HepG2 (cell line): Measurements from ENCODE around the gene INKA2. TPM values are rescaled to one million over a fixed set of nuclear protein-coding genes. Genes with fewer than 3 reads are reported as not detected.

Source experiments
- ATAC-seq: fragments of 200-7000 bp; cut with Tn5 transposase; 3 replicates; pipeline ENCODE4 v1.9.1; 2020; ENCODE audit warnings: mild to moderate bottlenecking, moderate library complexity
- Bru-seq: library from RNA; stranded (reverse); fragments of 400-500 nt; gene quantifications from one replicate; lab custom pipeline; 2021; lab: Mats Ljungman, UMichigan
- BruChase-seq, 2 experiments: library from RNA; stranded (reverse); fragments of 400-500 nt; gene quantifications; one replicate each; lab custom pipeline; 2021; lab: Mats Ljungman, UMichigan
- BruUV-seq: library from RNA; stranded (reverse); fragments of 400-500 nt; replicated peaks from 2 replicates; lab custom pipeline; 2021; lab: Mats Ljungman, UMichigan
- CTCF ChIA-PET: fragments of 300-600 bp; formaldehyde crosslinking; extraction: SDS; loops from one replicate; lab custom pipeline; 2021; ENCODE audit warnings: low total read pairs, inconsistent platforms, low intra/inter-chr PET ratio; lab: Yijun Ruan, JAX
- POLR2A ChIA-PET: fragments of 350-600 bp; sonication (Branson Sonifier 250); formaldehyde crosslinking; loops from one replicate; lab custom pipeline; 2020; ENCODE audit warnings: antibody characterized with exemption, inconsistent platforms; lab: Yijun Ruan, JAX
- DNase-seq: peaks from one replicate; pipeline ENCODE4 v3.0.0-alpha.2; 2015; ENCODE audit warnings: low spot score
- FAIRE-seq: peaks from 3 replicates; lab custom pipeline; 2011; peaks lifted over from hg19 to GRCh38; lab: Jason Lieb, UNC
- H2AFZ ChIP-seq: one replicate; pipeline ENCODE4 v1.6.1; 2011; ENCODE audit warnings: low read length, inconsistent platforms
- H3K27ac ChIP-seq: fragments of 300-600 bp; 3 replicates; pipeline ENCODE4 v1.8.0; 2011; ENCODE audit warnings: mixed run types, mild to moderate bottlenecking, mixed read lengths, low read length, inconsistent platforms; ENCODE audit not compliant: insufficient read depth; ENCODE audit errors: extremely low read length
- H3K27me3 ChIP-seq, 2 experiments: fragments of 200-600 bp in 1 of 2; 2 replicates in 1 of 2; 3 replicates in 1 of 2; pipeline versions ENCODE4 v1.6.0 to v1.8.0; 2011; ENCODE audit warnings: low read length in 2 of 2, mild to moderate bottlenecking in 2 of 2, moderate library complexity in 2 of 2, inconsistent platforms in 1 of 2; ENCODE audit not compliant: insufficient read depth in 2 of 2, control insufficient read depth in 1 of 2
- H3K36me3 ChIP-seq, 2 experiments: fragments of 200-600 bp in 1 of 2; replicated peaks in 1 of 2; 2 replicates in 1 of 2; 3 replicates in 1 of 2; pipeline versions ENCODE4 v1.5.1 to v1.8.0; 2011; ENCODE audit warnings: low read length in 2 of 2, inconsistent platforms in 1 of 2; ENCODE audit not compliant: insufficient read depth in 2 of 2, control insufficient read depth in 1 of 2
- H3K4me1 ChIP-seq: 2 replicates; pipeline ENCODE4 v1.5.1; 2012; ENCODE audit warnings: low read length, inconsistent platforms; ENCODE audit not compliant: insufficient read depth
- H3K4me2 ChIP-seq: 2 replicates; pipeline ENCODE4 v1.6.0; 2011; ENCODE audit warnings: low read depth, low read length, inconsistent platforms
- H3K4me3 ChIP-seq, 3 experiments: fragments of 200-600 bp in 1 of 3; sonication (generic), shearing (Covaris generic) in 1 of 3; replicated peaks in 1 of 3; 2 replicates each; pipeline ENCODE4 v1.5.1; 2011 to 2016; ENCODE audit warnings: low read length in 3 of 3, inconsistent platforms in 2 of 3, low read depth in 2 of 3, mild to moderate bottlenecking in 2 of 3, control low read depth in 1 of 3, mixed read lengths in 1 of 3; ENCODE audit not compliant: insufficient read depth in 1 of 3
- H3K79me2 ChIP-seq: one replicate; pipeline ENCODE4 v1.6.1; 2011; ENCODE audit warnings: low read length, inconsistent platforms; ENCODE audit not compliant: insufficient read depth
- H3K9ac ChIP-seq: 2 replicates; pipeline ENCODE4 v1.6.0; 2011; ENCODE audit warnings: mild to moderate bottlenecking, low read depth, low read length, inconsistent platforms; ENCODE audit not compliant: insufficient read depth
- H3K9me3 ChIP-seq: 2 replicates; pipeline ENCODE4 v1.5.1; 2012; ENCODE audit warnings: mild to moderate bottlenecking, low read length
- H4K20me1 ChIP-seq: 2 replicates; pipeline ENCODE4 v1.6.0; 2011; ENCODE audit warnings: inconsistent platforms, mild to moderate bottlenecking, low read length, moderate library complexity; ENCODE audit not compliant: insufficient read depth
- EP300 ChIP-seq, 3 experiments: sonication (generic) in 1 of 3; formaldehyde crosslinking in 1 of 3; IDR thresholded peaks; 2 replicates each; pipeline versions ENCODE4 v1.5.1 to v1.6.1; 2011 to 2020; ENCODE audit warnings: low read depth in 2 of 3, low read length in 2 of 3, borderline replicate concordance in 1 of 3, improper control_type of control experiment in 1 of 3, mild to moderate bottlenecking in 1 of 3, missing genetic modification reagents in 1 of 3, moderate library complexity in 1 of 3
- MYC ChIP-seq: sonication (generic); formaldehyde crosslinking; IDR thresholded peaks from 2 replicates; pipeline ENCODE4 v1.9.0; 2021; ENCODE audit warnings: missing genetic modification reagents, borderline replicate concordance
- NFYC ChIP-seq: IDR thresholded peaks from 2 replicates; pipeline ENCODE4 v1.6.1; 2016; ENCODE audit warnings: missing genetic modification reagents, missing compliant biosample characterization
- SMYD3 ChIP-seq: sonication (generic); formaldehyde crosslinking; IDR thresholded peaks from 2 replicates; pipeline ENCODE4 v1.8.1; 2023; ENCODE audit warnings: mild to moderate bottlenecking, missing genetic modification reagents
- SNAPC5 ChIP-seq: sonication (generic); formaldehyde crosslinking; IDR thresholded peaks from 2 replicates; pipeline ENCODE4 v1.8.1; 2023; ENCODE audit warnings: mild to moderate bottlenecking, missing genetic modification reagents, borderline replicate concordance
- ZNF121 ChIP-seq: sonication (generic); formaldehyde crosslinking; IDR thresholded peaks from 2 replicates; pipeline ENCODE4 v1.5.0; 2020; ENCODE audit warnings: mild to moderate bottlenecking, missing genetic modification reagents
- ZNF124 ChIP-seq: sonication (generic); formaldehyde crosslinking; IDR thresholded peaks from 2 replicates; pipeline ENCODE4 v1.4.0; 2020; ENCODE audit warnings: missing genetic modification reagents
- ZNF280B ChIP-seq: sonication (generic); formaldehyde crosslinking; IDR thresholded peaks from 2 replicates; pipeline ENCODE4 v1.5.0; 2020; ENCODE audit warnings: missing genetic modification reagents, mild to moderate bottlenecking, borderline replicate concordance
- ZNF451 ChIP-seq: sonication (generic); formaldehyde crosslinking; IDR thresholded peaks from 2 replicates; pipeline ENCODE4 v1.5.0; 2020; ENCODE audit warnings: mild to moderate bottlenecking, missing genetic modification reagents
- ZNF530 ChIP-seq: sonication (generic); formaldehyde crosslinking; IDR thresholded peaks from 2 replicates; pipeline ENCODE4 v1.5.0; 2020; ENCODE audit warnings: low read depth, mild to moderate bottlenecking, missing genetic modification reagents
- ZNF619 ChIP-seq: sonication (generic); formaldehyde crosslinking; IDR thresholded peaks from 2 replicates; pipeline ENCODE4 v1.4.0; 2020; ENCODE audit warnings: mild to moderate bottlenecking, missing genetic modification reagents
- WGBS: methylation state at CpG from one replicate; pipeline ENCODE4 v1.1.6; 2017; ENCODE audit warnings: low lambda C conversion rate; 5-methylcytosine and 5-hydroxymethylcytosine counted together
- in situ Hi-C: cut with HindIII; loops from 2 replicates; pipeline ENCODE4 v1.10.0; 2017; ENCODE audit warnings: low pct_unique_long_range_greater_than_20kb; ENCODE audit not compliant: extremely low pct_ligation_motif_present
- intact Hi-C: fragments of 100-400 bp; cut with micrococcal nuclease; formaldehyde crosslinking; loops from one replicate; pipeline ENCODE4 v1.10.0; 2022; ENCODE audit not compliant: unreplicated experiment
- long read RNA-seq, 2 experiments: library from RNA in 1 of 2; library from polyadenylated mRNA in 1 of 2; stranded (forward) in 1 of 2; unstranded in 1 of 2; transcript quantifications; one replicate each; pipeline ENCODE4 v2.0.0, GENCODE V29; 2019 to 2022
- polyA minus RNA-seq, 3 experiments: library from RNA; depleted of rRNA, polyadenylated mRNA; stranded (reverse); fragments of >200 nt; gene quantifications; 2 replicates each; pipeline ENCODE4 v1.2.3, GENCODE V29; 2011; ENCODE audit warnings: low replicate concordance in 1 of 3
- polyA plus RNA-seq, 8 experiments: library from polyadenylated mRNA; depleted of rRNA in 3 of 8; stranded (reverse) in 7 of 8; unstranded in 1 of 8; fragments of >200 nt; fragmentation: Illumina TruSeq in 4 of 8; extraction: Trizol in 4 of 8; gene quantifications; 2 replicates each; pipeline versions ENCODE4 v1.2.1 to v1.2.3, GENCODE V29; 2011 to 2016; ENCODE audit warnings: low read depth in 4 of 8, missing spikeins in 1 of 8, mixed read lengths in 1 of 8; ENCODE audit not compliant: insufficient read depth in 1 of 8
- total RNA-seq, 5 experiments: library from RNA; depleted of rRNA; stranded (reverse); fragments of >200 nt; fragmentation: Illumina TruSeq; extraction: Trizol; gene quantifications; 2 replicates each; pipeline ENCODE4 v1.2.3, GENCODE V29; 2016; ENCODE audit warnings: low read depth in 1 of 5
- TF ChIP-seq, protein P1 (sequence below): IDR thresholded peaks from 2 replicates; pipeline ENCODE4 v1.6.1; 2016; ENCODE audit warnings: missing compliant biosample characterization, missing genetic modification reagents, borderline replicate concordance
- TF ChIP-seq, protein P2 (sequence below): IDR thresholded peaks from 2 replicates; pipeline ENCODE4 v1.6.1; 2012; ENCODE audit warnings: inconsistent platforms

Gene INKA2
- total RNA-seq (2016; rRNA removed; fragmentation: Illumina TruSeq; extraction: Trizol) (4.6 and 6.1 TPM in 2 replicates), polyA plus RNA-seq (2011; rRNA removed) (2.6 TPM in 2 replicates), polyA minus RNA-seq (2011; rRNA and poly(A)+ RNA removed; ENCODE audit: low replicate concordance) (4.9 and 8.9 TPM in 2 replicates), Bru-seq, nascent RNA (percentile 74 among the genes with signal in this experiment), BruChase-seq, experiment 1, labeled RNA remaining after a 6-hour chase (percentile 52 among the genes with signal in this experiment), BruChase-seq, experiment 2, labeled RNA remaining after a 2-hour chase (percentile 54 among the genes with signal in this experiment)
- total RNA-seq (2016; cell fraction: cytosol; rRNA removed; fragmentation: Illumina TruSeq; extraction: Trizol; ENCODE audit: low read depth), result 0.61 and 1.2 TPM in 2 replicates
- total RNA-seq (2016; cell fraction: insoluble cytoplasmic fraction; rRNA removed; fragmentation: Illumina TruSeq; extraction: Trizol), result 4.0 and 4.3 TPM in 2 replicates
- 2.5 and 2.9 TPM in 2 replicates for total RNA-seq (2016; cell fraction: membrane; rRNA removed; fragmentation: Illumina TruSeq; extraction: Trizol)
- 4.0 and 4.7 TPM in 2 replicates for total RNA-seq (2016; cell fraction: nucleus; rRNA removed; fragmentation: Illumina TruSeq; extraction: Trizol)
- 1.3 TPM in 2 replicates for polyA plus RNA-seq (2011; cell fraction: cytosol; rRNA removed)
- polyA plus RNA-seq (2011; cell fraction: nucleus; rRNA removed), result 2.5 and 3.6 TPM in 2 replicates
- polyA plus RNA-seq (2012), result 1.7 and 2.4 TPM in 2 replicates
- polyA plus RNA-seq (2016; cell fraction: cytosol; fragmentation: Illumina TruSeq; extraction: Trizol; ENCODE audit: low read depth), result 0.77 and 1.1 TPM in 2 replicates
- polyA plus RNA-seq (2016; cell fraction: insoluble cytoplasmic fraction; fragmentation: Illumina TruSeq; extraction: Trizol; ENCODE audit: low read depth), result 2.2 and 3.8 TPM in 2 replicates
- polyA plus RNA-seq (2016; cell fraction: membrane; fragmentation: Illumina TruSeq; extraction: Trizol; ENCODE audit: low read depth), result 1.9 and 2.0 TPM in 2 replicates
- 6.2 and 10.3 TPM in 2 replicates for polyA plus RNA-seq (2016; cell fraction: nucleus; fragmentation: Illumina TruSeq; extraction: Trizol; ENCODE audit: insufficient read depth, low read depth)
- polyA minus RNA-seq (2011; cell fraction: cytosol; rRNA and poly(A)+ RNA removed), result 1.6 TPM in 1 of 2 replicates, not detected in the other
- polyA minus RNA-seq (2011; cell fraction: nucleus; rRNA and poly(A)+ RNA removed), result 6.2 and 9.3 TPM in 2 replicates
- long read RNA-seq, experiment 1, full-length matches to known transcripts, result 1 of 1 reads
- long read RNA-seq, experiment 1, partial matches to known transcripts, result 0 of 1 reads
- long read RNA-seq, experiment 1, other reads (novel, unspliced or antisense), result 0 of 1 reads
- long read RNA-seq, experiment 2, full-length matches to known transcripts, result 10 of 10 reads
- long read RNA-seq, experiment 2, partial matches to known transcripts, result 0 of 10 reads
- long read RNA-seq, experiment 2, other reads (novel, unspliced or antisense), result 0 of 10 reads

- Histone ChIP-seq H2AFZ (no peak within 1 kb of the TSS), H4K20me1 (no peaks in the 10 kb centered on the region), H3K4me1 (peaks cover 71% of the 10 kb centered on the region), H3K27me3 (peaks cover 0 to 5% of the 10 kb centered on the region in 2 experiments; a peak in 1 of 5 replicates), H3K79me2 (peaks cover 15% of the 10 kb centered on the region), H3K27ac (peak within 1 kb of the TSS; percentile 75), H3K4me3 (peak within 1 kb of the TSS; percentile 57 to 78 (median 66)), H3K4me2 (peak within 1 kb of the TSS; percentile 83), H3K36me3 (no peaks in the 10 kb centered on the region), H3K9me3 (no peaks in the 10 kb centered on the region), H3K9ac (peak within 1 kb of the TSS; percentile 90)
- intact Hi-C loops (no loop called here), in situ Hi-C loops (no loop called here)
- POLR2A ChIA-PET, result interaction anchor here (1.0 to 3.8 kb wide), 5 partner anchors 8 to 232 kb away, joined by 3 to 22 read pairs (median 6); partner anchors contain the start of gene DDX20
- BruUV-seq, result no TSS peak
- CTCF ChIA-PET, result no interaction called here
- peak; percentile 90 for ATAC-seq
- FAIRE-seq, result no peak
- 1% methylated on average over 25 of the region's 59 CpGs for WGBS
- peak; percentile 83 for DNase-seq
- TF ChIP-seq MYC (CRISPR knock-in tag) (peak; percentile 83), ZNF124 (peak; percentile 61), ZNF451 (CRISPR knock-in tag) (peak; percentile 92), NFYC (CRISPR knock-in tag) (peak; percentile 91), EP300 (IDR thresholded peaks at IDR 0.05; ENCODE audit: low read depth in 2 of 2, low read length in 2 of 2) (0 out of 4 replicates have a peak, but pooled peaks of 1 of the 2 experiments have one; percentile 5), EP300 (CRISPR knock-in tag; IDR thresholded peaks at IDR 0.05; ENCODE audit: borderline replicate concordance) (peak; percentile 59), SMYD3 (CRISPR knock-in tag) (0 out of 2 replicates have a peak, but pooled peaks have one; percentile 23), ZNF619 (peak; percentile 69; the same call in 1 of the 2 replicates), ZNF121 (CRISPR knock-in tag) (0 out of 2 replicates have a peak, but pooled peaks have one; percentile 9), SNAPC5 (CRISPR knock-in tag) (peak; percentile 69; the same call in 1 of the 2 replicates), ZNF280B (CRISPR knock-in tag) (peak; percentile 72; the same call in 1 of the 2 replicates), ZNF530 (CRISPR knock-in tag) (no peak)
- TF ChIP-seq, protein P1, sequence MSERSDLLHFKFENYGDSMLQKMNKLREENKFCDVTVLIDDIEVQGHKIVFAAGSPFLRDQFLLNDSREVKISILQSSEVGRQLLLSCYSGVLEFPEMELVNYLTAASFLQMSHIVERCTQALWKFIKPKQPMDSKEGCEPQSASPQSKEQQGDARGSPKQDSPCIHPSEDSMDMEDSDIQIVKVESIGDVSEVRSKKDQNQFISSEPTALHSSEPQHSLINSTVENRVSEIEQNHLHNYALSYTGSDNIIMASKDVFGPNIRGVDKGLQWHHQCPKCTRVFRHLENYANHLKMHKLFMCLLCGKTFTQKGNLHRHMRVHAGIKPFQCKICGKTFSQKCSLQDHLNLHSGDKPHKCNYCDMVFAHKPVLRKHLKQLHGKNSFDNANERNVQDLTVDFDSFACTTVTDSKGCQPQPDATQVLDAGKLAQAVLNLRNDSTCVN (CRISPR knock-in tag), result 0 out of 2 replicates have a peak, but pooled peaks have one; percentile 3
- TF ChIP-seq, protein P2, sequence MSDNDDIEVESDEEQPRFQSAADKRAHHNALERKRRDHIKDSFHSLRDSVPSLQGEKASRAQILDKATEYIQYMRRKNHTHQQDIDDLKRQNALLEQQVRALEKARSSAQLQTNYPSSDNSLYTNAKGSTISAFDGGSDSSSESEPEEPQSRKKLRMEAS, result peak; percentile 96
These were observed at the start of gene INKA2 for GRCh38 chr1:111739194-111739924. Gene INKA2, minus strand, starts transcription at chr1:111739395. Its CDS starts 153 bp downstream, at chr1:111739242.
